Fibroblast of skin of right biceps (primary cell): ENCODE measurements around the gene PTPN23.
"Not testable (repeated sequence)": the region's sequence is repeated elsewhere in the genome, so short reads cannot be mapped to it uniquely, and the experiment has no call there.

Experiments
- DNase-seq: peaks from one replicate; pipeline ENCODE4 v3.0.0-alpha.2; 2013

The PTPN23 gene

GRCh38 chr3:47452453-47453215 is 71.8 kb downstream of the PTPN23 start:
- DNase-seq, result no peak

- no peak for DNase-seq
These were observed 75.1 kb downstream of the PTPN23 start for GRCh38 chr3:47455806-47456452.

GRCh38 chr3:47456984-47457383 is 76.2 kb downstream of the PTPN23 start:
- DNase-seq, result no peak

DNA sequence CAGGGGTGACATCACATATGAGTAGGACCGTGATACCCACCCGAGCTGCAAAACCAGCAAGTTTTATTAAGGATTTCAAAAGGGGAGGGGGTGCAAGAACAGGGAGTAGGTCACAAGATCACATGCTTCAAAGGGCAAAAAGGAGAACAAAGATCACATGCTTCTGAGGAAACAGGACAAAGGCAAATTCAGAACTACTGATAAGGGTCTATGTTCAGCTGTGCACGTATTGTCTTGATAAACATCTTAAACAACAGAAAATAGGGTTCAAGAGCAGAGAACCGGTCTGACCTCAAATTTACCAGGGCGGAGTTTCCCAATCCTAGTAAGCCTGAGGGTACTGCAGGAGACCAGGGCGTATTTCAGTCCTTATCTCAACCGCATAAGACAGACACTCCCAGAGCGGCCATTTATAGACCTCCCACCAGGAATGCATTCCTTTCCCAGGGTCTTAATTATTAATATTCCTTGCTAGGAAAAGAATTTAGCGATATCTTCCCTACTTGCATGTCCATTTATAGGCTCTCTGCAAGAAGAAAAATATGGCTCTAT is 78.8 kb downstream of the PTPN23 start:
- not testable (repeated sequence) for DNase-seq
